IPS DF 4.7 (cell line): Measurements from ENCODE around the gene GRM3.
"Not testable (repeated sequence)": the region's sequence is repeated elsewhere in the genome, so short reads cannot be mapped to it uniquely, and the experiment has no call there.

ENCODE experiments used
- DNase-seq: peaks from one replicate; pipeline ENCODE4 v3.0.0-alpha.2; 2013; ENCODE audit warnings: low spot score; ENCODE audit errors: extremely low read depth

GRM3 gene

DNA sequence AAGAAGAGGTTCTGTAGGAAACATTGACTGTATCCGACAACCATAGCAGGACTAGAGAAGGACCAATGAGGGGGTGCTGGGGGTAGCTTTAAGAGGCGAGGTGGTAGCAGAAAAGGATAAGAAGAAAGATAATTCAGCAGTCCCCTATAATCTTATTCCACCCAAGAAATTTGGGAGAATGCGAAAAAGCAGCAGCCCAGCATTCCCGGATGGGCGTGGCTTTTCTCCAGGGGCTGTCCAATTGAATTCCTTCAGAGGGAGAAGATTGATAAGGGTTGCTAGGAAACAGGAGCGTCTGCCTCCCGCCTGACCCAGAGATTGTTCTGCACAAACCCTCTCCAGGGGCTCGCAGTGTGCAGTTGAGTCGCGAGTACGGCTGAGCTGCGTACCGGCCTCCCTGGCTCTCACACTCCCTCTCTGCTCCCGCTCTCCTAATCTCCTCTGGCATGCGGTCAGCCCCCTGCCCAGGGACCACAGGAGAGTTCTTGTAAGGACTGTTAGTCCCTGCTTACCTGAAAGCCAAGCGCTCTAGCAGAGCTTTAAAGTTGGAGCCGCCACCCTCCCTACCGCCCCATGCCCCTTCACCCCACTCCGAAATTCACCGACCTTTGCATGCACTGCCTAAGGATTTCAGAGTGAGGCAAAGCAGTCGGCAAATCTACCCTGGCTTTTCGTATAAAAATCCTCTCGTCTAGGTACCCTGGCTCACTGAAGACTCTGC, at the start of gene GRM3:
TSS of gene GRM3 (plus strand) at position 349 of the 721 bp plus-strand sequence. CDS start 121,237 bp downstream, outside the sequence.
- no peak for DNase-seq

DNA sequence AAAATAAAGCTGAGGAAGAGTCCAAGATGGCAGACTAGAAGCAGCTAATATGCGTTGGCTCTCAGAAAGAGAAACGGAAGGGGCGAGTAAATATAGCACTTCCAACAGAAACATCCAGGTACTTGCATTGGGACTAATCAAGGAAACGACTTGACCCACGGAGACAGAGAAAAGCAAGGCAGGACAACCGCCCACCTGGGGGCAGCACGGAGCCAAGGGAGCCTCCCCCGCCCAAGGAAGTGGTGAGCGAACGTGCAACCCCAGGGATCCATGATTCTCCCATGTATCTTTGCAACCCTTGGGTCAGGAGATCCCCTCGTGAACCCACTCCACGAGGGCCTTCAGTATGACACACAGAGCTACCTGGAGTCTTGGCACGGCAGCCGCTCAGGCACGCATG, 45.4 kb upstream of the GRM3 start:
- DNase-seq: peak; percentile 49

- DNase-seq: no peak
Observed at GRCh38 chr7:86598721-86599120, 45.0 kb upstream of the GRM3 start.

- no peak for DNase-seq
Observed at GRCh38 chr7:86600506-86601290, 43.0 kb upstream of the GRM3 start.

DNA sequence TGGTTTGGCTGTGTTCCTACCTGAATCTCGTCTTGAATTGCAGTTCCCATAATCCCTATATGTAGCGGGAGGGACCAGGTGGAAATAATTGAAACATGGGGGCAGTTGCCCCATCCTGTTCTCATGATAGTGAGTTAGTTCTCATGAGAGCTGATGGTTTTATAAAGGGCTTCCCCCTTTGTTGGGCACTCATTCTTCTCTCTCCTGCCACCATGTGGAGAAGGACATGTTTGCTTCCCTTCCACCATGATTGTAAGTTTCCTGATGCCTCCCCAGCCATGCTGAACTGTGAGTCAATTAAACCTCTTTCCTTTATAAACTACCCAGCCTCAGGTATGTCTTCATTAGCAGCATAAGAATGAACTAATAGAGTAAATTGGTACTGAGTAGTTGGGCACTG, 28.0 kb upstream of the GRM3 start:
- not testable (repeated sequence) for DNase-seq

- no peak for DNase-seq
Observed at GRCh38 chr7:86644282-86645224, 844 bp downstream of the GRM3 start.

DNA sequence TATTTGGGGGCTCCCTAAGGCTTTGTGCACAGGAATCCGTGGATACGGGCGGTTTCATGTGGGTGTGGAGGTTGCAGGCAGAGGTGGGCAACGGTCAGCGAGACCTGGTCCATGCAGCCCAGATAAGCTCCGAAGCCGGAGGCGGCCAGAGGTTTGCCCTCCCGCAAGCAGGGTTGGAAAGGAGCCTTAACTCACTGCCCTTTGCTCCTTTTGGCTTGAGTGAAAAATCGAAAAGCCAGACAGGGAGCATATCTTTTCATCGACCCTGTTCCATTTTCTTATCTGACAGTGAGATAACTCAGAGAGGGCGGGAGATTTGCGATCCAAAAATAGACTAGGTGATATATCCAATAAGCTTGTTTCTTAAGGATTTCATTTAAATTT, 1.5 kb downstream of the GRM3 start:
- DNase-seq: no peak

DNA sequence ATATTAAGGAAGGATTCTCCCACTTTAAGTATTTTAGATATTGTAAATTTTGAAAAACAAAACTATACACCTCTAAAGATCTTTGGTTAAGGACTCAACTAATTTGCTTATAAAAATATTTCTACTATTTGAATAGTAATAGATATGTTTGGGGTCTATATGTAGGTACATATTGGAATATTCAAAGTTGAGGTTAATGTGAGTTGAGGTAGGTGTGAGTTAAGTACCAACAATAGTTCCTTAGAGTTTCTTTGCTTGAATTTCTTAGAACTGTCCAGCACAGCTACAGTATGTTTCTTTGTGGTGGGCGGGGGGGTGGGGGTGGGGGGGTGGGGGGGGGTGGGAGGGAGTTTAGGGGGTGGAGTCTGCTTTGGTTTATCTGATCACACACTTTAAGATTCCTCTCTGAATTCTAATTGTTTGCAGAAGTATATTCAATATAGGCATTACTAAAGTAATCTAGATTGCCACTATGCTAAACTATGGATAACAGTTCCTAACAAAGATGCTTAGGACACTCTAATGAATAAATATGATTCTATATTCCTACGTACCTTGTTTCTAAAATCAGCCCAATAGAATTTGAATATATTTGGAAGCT, 2.1 kb downstream of the GRM3 start:
- DNase-seq: no peak

DNA sequence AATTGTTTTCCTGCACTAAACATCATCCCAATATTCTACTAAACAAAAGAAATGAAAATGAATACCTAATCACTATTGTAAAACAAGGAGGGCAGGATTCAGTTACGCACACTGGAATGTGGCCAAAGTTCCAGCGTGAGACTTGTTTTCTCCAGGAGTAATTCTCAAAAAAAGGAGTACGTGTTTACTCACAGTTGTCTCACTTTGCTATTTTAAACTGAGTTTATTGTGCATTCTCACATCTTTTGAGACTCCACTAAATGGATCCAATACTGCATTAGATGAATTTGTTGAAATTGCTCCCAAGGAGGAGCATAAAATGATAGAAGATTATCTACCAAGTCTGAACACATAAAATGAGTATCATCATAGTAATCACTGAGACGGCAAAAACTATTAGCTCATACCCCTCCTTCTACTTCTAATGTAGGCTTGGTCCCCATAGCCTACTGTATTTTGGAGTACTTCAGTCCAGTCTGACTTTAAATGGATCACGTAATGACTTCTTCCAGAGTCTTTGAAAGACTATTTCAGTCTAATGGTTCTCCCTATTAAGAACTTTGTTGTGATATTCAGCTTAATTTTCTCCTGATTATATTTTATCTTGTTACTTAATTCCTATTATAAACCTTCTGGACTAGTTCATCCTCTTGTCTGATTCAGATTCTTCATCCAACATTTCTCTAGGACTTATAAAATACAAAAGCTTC, 3.8 kb downstream of the GRM3 start:
- DNase-seq: no peak

DNA sequence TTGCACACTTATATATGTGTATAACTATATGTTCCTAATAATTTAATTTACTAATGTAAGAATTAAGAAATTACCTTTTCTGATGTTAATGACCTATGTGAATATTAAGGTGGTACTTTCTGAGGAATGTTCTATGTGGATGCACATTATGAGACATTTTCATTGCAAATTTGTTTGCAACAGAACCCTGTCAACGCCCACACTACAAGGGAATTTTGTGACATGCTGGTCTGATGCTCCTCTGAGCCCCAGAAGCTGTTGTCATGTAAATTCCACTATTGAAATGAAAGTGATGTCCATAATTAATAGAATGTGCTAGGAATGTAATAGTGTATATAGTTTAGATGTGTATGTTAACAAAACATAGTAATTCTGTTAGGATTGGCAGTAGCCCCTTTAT, 4.5 kb downstream of the GRM3 start:
- no peak for DNase-seq

GRCh38 chr7:86653919-86654659, 10.4 kb downstream of the GRM3 start:
- no peak for DNase-seq

DNA sequence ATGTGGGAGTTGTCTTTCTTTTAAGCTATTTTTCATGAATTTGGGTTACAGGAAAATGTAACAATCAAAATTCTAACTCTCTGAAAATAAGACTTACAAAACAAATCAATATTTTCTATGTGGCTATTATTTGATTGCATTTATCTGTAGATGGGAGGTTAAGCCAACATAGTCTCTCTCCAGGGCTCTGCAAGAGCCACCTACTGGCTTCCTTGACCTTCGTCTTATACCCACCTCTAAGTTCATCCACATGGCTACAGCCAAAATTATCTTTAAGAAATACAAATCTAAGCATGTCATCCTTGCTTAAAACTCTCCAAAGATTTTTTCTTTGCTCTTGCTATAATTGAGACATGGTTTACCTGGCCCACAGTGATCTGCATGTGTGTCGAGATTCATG, 14.2 kb downstream of the GRM3 start:
- no peak for DNase-seq

- no peak for DNase-seq
Observed at GRCh38 chr7:86660950-86661462, 17.3 kb downstream of the GRM3 start.

DNA sequence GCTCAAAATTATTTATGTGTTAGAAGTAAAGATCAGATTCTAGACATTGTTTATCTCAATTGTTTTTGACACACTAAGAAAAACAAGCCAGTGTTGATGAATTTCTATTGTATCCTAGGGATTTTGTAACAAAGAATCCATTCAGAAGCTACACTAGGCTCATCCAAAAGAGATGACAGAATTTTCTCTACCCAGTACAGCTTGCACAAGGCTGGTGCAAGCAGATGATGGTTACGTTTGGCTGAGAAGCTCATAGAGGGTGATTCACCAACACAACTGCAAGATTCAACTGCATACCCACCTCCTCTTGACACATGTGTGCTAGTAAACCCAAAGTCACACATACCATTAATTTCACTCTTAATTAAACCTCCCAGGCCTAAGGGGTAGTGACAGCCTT, 20.8 kb downstream of the GRM3 start:
- no peak for DNase-seq

DNA sequence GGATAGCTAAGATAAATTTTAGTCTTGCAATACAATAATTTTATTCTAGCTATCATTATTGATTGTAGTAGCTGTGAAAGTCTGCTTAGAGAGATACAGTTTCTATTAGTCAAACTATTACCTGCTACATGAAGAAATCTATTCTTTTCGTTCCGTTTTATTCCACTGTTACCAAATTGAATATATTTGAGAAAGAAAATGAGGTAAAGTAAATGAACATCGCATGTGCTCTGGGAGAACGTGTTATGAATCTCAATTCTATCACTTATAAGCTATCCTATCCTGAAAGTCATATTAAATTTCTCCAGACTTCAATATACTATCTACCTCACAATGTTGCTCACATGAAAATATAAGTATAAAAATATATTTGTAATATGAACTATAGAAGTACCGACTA, 21.3 kb downstream of the GRM3 start:
- no peak for DNase-seq

DNA sequence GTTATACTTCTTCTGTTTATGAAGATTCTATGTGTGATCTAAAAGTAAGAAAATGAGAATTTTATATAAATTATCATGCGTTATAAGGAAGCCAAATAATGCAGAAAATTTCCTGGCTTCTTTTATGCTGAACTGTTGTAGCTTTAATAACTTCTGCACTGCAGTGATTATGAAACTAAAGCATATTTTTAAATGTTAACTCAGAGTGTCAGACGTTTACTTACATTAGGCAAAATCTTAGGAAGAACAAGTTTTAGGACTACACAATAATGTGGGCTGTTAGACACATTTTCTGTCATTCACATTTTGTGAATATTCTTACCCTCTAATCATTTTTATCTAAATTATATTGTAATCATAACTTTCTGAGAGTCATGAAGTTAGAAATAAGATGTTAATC, 22.0 kb downstream of the GRM3 start:
- no peak for DNase-seq

- no peak for DNase-seq
Observed at GRCh38 chr7:86667732-86668131, 24.0 kb downstream of the GRM3 start.

DNA sequence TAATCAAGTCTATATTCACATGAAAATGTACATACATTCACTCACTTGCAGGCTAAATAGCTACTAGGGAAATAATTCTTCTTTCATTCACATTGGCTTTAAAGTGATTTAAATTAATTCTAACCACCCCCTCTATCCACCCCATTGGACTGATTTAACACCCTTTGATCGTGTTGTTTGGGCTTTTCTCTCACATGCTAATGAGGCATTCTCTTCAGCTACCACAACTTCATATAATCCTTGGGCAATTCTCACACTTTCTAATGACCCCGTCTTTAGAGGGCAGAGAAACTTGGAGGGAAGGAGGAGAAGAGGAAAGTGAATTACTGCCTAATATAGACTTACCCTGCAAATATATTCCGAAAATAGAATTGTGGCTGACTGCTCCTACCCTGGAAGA, 24.6 kb downstream of the GRM3 start:
- no peak for DNase-seq

DNA sequence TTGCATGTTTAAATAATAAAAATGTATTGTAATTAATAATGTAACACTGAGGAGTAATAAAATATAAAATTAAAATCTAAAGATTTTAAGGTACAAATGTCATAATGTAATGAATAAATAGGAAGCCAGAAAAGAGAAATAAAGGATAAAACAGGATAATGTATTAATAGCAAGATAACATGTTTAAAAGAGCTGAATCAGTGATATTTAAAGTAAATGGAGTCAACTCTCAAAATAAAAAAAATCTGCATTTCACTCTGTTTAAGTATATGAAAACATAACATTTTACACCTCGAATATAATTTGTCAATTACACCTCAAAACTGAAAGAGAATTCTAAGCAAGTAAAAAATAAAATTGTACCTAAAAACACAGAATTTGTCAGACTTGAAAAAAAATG, 44.1 kb downstream of the GRM3 start:
- no peak for DNase-seq

GRCh38 chr7:86689363-86689762, 45.7 kb downstream of the GRM3 start:
- no peak for DNase-seq
